ENCODE data around the gene STAT5A. TPM values are rescaled to one million over a fixed set of nuclear protein-coding genes. Genes with fewer than 3 reads are reported as not detected.
A peak's percentile ranks its signal among the peaks of the same experiment; 100 is the strongest.

Gene STAT5A
- total and polyA plus RNA-seq, 9 of the 15 experiments (the other 6 are each of a cell fraction or from before 2014, with no cell fraction given): 79.9 to 415 (median 196) TPM

DNA sequence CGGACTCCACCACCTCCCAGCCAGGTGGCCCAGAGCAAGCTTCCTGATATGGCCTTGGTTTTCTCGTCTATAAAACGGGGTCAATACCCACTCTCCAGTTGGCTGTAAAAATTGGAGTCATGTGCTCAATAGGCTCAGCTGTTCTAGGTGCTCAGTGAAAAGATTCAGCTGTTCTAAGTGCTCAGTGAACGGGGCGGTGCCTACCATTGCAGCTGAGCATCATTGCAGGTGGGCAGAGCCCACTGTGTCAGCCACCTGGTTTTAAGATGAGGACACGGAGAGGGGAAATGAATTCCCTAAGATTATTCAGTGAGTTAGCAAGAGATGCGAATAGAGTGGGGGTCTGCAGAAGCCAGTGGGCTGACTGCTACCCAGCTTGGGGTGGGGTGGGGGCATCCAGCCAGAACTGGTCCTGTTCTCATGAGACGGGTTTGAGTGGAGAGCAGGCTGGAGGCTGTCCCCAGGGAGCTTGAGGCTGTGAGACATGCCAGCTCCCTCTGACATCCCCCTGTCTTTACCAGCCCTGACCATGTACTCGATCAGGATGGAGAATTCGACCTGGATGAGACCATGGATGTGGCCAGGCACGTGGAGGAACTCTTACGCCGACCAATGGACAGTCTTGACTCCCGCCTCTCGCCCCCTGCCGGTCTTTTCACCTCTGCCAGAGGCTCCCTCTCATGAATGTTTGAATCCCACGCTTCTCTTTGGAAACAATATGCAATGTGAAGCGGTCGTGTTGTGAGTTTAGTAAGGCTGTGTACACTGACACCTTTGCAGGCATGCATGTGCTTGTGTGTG is 21.9 kb downstream of the STAT5A start (continued):
- TF ChIP-seq, protein P1, sequence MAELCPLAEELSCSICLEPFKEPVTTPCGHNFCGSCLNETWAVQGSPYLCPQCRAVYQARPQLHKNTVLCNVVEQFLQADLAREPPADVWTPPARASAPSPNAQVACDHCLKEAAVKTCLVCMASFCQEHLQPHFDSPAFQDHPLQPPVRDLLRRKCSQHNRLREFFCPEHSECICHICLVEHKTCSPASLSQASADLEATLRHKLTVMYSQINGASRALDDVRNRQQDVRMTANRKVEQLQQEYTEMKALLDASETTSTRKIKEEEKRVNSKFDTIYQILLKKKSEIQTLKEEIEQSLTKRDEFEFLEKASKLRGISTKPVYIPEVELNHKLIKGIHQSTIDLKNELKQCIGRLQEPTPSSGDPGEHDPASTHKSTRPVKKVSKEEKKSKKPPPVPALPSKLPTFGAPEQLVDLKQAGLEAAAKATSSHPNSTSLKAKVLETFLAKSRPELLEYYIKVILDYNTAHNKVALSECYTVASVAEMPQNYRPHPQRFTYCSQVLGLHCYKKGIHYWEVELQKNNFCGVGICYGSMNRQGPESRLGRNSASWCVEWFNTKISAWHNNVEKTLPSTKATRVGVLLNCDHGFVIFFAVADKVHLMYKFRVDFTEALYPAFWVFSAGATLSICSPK (IDR thresholded peaks at IDR 0.05; ENCODE audit: borderline replicate concordance): no peak
- TF ChIP-seq NONO (IDR thresholded peaks at IDR 0.05; ENCODE audit: low read depth in 2 of 2, low read length in 1 of 2): no peak
- TF ChIP-seq, protein P2, sequence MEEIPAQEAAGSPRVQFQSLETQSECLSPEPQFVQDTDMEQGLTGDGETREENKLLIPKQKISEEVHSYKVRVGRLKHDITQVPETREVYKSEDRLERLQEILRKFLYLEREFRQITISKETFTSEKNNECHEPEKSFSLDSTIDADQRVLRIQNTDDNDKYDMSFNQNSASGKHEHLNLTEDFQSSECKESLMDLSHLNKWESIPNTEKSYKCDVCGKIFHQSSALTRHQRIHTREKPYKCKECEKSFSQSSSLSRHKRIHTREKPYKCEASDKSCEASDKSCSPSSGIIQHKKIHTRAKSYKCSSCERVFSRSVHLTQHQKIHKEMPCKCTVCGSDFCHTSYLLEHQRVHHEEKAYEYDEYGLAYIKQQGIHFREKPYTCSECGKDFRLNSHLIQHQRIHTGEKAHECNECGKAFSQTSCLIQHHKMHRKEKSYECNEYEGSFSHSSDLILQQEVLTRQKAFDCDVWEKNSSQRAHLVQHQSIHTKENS (CRISPR knock-in tag; IDR thresholded peaks at IDR 0.05): no peak
- TF ChIP-seq, protein P3, sequence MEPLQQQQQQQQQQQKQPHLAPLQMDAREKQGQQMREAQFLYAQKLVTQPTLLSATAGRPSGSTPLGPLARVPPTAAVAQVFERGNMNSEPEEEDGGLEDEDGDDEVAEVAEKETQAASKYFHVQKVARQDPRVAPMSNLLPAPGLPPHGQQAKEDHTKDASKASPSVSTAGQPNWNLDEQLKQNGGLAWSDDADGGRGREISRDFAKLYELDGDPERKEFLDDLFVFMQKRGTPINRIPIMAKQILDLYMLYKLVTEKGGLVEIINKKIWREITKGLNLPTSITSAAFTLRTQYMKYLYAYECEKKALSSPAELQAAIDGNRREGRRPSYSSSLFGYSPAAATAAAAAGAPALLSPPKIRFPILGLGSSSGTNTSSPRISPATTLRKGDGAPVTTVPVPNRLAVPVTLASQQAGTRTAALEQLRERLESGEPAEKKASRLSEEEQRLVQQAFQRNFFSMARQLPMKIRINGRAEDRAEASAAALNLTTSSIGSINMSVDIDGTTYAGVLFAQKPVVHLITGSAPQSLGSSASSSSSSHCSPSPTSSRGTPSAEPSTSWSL (CRISPR knock-in tag; IDR thresholded peaks at IDR 0.05; ENCODE audit: borderline replicate concordance): no peak
- TF ChIP-seq, protein P4, sequence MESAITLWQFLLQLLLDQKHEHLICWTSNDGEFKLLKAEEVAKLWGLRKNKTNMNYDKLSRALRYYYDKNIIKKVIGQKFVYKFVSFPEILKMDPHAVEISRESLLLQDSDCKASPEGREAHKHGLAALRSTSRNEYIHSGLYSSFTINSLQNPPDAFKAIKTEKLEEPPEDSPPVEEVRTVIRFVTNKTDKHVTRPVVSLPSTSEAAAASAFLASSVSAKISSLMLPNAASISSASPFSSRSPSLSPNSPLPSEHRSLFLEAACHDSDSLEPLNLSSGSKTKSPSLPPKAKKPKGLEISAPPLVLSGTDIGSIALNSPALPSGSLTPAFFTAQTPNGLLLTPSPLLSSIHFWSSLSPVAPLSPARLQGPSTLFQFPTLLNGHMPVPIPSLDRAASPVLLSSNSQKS (CRISPR knock-in tag; IDR thresholded peaks at IDR 0.05): no peak
- no peak for TF ChIP-seq ELF2 (CRISPR knock-in tag; IDR thresholded peaks at IDR 0.05)
- TF ChIP-seq ZC3H4 (CRISPR knock-in tag; IDR thresholded peaks at IDR 0.05; ENCODE audit: borderline replicate concordance): no peak
- TF ChIP-seq, protein P5, sequence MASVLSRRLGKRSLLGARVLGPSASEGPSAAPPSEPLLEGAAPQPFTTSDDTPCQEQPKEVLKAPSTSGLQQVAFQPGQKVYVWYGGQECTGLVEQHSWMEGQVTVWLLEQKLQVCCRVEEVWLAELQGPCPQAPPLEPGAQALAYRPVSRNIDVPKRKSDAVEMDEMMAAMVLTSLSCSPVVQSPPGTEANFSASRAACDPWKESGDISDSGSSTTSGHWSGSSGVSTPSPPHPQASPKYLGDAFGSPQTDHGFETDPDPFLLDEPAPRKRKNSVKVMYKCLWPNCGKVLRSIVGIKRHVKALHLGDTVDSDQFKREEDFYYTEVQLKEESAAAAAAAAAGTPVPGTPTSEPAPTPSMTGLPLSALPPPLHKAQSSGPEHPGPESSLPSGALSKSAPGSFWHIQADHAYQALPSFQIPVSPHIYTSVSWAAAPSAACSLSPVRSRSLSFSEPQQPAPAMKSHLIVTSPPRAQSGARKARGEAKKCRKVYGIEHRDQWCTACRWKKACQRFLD (CRISPR knock-in tag; IDR thresholded peaks at IDR 0.05): 0 out of 2 replicates have a peak, but pooled peaks have one; percentile 15
- no peak for TF ChIP-seq RB1 (IDR thresholded peaks at IDR 0.05; ENCODE audit: low read depth)
- no peak for TF ChIP-seq MAFG (tag; conservative IDR thresholded peaks at IDR 0.05)
- TF ChIP-seq, protein P6, sequence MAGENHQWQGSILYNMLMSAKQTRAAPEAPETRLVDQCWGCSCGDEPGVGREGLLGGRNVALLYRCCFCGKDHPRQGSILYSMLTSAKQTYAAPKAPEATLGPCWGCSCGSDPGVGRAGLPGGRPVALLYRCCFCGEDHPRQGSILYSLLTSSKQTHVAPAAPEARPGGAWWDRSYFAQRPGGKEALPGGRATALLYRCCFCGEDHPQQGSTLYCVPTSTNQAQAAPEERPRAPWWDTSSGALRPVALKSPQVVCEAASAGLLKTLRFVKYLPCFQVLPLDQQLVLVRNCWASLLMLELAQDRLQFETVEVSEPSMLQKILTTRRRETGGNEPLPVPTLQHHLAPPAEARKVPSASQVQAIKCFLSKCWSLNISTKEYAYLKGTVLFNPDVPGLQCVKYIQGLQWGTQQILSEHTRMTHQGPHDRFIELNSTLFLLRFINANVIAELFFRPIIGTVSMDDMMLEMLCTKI (IDR thresholded peaks at IDR 0.05; ENCODE audit: partially characterized antibody): no peak
- TF ChIP-seq CEBPG (CRISPR knock-in tag; IDR thresholded peaks at IDR 0.05): no peak
- no peak for TF ChIP-seq CEBPG (tag; conservative IDR thresholded peaks at IDR 0.05 in 1 of 2, IDR thresholded peaks at IDR 0.05 in 1 of 2)
- no peak for TF ChIP-seq TARDBP (IDR thresholded peaks at IDR 0.05)
- TF ChIP-seq KDM1A (IDR thresholded peaks at IDR 0.05): peak in 1 of 2 experiments; percentile 8; a peak in 1 of 4 replicates
- no peak for TF ChIP-seq KDM4B (IDR thresholded peaks at IDR 0.05; ENCODE audit: borderline replicate concordance in 2 of 2, low read depth in 1 of 2)
- no peak for TF ChIP-seq MIER1 (IDR thresholded peaks at IDR 0.05; ENCODE audit: low read depth)
- no peak for TF ChIP-seq RBM34 (IDR thresholded peaks at IDR 0.05; ENCODE audit: borderline replicate concordance, insufficient read depth, low read length)

Measured in K562 (cell line).